CD4-positive, alpha-beta T cell treated with Interleukin-4 for 4 hours (primary cell): Measurements from ENCODE around the gene KCTD3.
A peak's percentile ranks its signal among the peaks of the same experiment; 100 is the strongest.

ENCODE experiments used
- DNase-seq: peaks from one replicate; pipeline ENCODE4 v3.0.0-alpha.2; 2020

The KCTD3 gene

DNA sequence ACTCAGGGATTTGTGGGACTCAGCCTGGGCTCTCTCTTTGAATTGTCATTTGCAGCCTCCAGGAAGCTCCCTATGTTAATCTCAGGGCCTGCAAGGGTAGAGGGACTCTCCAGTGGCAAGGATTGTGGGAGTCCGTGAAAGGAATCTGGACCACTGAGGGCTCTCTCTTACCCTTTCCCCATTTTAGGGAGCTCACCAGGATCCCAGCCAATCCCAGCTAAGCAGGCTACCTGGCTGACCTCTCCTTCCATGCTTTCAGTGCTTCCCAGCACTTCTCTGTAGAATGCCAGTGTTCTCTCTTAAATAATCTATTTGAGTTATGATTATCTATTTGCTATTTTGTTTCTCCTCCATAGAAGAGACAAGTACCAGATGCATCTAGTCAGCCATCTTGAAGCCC lies 9.6 kb upstream of the KCTD3 start:
- DNase-seq = no peak

DNA sequence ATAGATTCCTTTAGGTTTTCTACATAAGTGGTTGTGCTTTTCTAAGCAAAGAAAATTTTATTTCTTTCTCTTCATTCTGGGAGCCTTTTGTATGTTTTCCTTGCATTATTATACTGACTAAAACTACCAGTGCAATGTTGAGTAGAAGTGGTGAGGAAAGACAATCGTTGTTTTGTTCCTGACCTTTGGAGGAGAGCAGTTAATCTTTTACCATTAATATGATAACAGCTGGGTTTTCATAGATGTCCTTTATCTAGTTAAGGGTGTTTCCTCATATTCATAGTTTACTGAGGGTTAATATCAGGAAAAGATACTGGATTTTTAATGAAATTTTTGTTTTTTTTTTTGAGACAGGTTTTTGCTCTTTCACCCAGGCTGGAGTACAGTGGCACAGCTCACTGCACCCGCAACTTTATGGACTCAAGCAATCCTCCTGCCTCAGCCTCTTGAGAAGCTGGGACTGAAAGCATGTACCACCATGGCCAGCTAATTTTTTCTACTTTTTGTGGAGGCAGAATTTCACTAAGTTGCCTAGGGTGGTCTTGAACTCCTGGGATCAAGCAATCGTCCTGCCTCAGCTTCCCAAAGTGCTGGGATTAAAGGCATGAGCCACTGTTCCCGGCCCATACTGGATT lies 9.0 kb upstream of the KCTD3 start:
- no peak for DNase-seq

DNA sequence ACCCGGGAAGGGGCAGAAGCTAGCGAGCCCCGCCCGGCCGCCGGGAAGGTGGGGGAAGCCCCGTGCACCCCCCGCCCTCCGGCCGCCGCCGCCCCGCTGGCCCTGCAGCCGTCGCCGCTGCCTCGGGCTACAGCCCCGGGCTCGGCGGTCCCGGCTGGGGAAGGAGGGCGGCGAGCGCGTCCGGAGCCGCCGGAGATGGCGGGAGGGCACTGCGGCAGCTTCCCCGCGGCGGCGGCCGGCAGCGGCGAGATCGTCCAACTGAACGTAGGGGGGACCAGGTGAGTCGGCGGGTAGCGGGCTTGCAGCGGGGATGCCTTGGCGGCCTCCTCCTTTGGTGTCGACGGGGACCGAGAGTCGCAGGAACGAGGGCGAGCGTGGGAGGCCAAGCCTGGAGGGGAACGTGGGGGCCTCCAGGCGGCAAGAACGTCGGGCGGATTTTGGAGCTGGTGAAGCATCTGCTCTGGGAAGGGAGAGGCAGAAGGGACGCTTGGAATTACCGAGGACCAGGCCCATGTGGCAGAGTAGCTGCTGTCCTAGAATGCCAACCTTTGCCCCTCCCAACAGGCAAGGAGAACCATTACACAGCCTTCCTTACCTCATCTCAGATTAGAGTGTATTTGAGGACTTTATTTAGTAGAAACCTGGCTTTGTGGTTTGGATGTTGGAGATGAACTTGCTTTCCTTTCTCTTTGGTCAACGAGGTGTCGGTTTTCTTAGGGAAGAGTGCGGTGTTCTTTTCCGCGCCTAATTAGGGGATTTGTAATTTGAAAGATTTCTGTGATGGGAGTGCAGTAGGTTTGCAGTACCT lies 591 bp downstream of the KCTD3 start:
- peak; percentile 1 for DNase-seq

DNA sequence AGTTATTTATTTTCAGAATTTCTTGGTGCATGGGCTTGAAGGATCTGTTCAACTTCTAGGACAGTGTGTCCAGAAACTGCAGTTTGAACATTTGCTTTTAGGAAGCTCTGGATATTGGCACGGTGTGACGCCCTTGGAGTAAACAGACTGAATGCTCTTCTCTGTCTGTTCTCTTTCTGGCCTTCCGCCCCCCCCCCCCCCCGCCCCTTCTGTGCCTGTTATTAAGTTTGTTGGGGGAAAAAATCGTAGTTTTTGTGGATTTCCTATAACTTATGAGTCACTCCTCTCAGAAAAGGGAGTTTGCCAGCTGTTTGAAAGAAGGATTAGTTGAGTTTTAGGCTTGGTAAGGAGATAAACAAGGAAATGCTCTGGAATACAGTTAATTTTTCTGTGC lies 1.2 kb downstream of the KCTD3 start:
- no peak for DNase-seq

DNA sequence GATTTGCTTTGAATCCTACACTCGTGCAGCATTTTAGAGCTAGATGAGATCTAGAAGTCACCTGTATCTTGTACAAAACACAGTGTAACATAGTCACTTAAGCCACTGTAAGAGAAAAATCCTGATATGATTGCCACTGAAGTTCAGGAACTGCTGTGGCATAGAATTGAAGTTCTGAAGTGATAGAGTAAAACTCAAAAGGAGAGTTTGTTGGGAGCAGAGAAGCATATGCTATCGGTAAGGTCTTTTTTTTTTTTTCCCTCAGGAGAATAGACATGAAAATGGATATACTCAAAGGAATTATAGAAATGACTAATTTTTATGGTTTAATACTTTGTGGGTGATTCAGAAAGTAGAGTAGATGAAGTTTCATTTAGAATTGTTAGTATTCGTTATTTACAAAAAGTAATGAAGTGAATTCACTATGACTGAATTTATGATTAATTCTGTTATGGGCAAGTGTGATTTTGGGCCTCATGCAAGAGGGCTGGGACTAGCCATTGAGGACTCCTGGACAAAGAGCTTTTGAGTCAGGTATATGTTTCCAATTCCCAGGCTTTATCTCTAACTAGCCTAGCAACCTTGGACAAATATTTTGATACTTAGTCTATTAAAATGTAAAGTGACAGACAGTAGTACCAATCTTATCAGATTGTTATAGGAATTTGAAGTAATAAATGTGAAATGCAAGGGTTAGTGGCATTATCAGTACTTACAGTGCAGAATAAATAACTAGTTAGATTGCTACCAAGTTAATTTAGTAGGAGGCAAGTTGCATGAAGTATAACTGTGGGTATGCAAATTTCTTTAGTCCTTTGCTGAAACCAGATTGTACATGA lies 3.1 kb downstream of the KCTD3 start:
- DNase-seq = no peak

DNA sequence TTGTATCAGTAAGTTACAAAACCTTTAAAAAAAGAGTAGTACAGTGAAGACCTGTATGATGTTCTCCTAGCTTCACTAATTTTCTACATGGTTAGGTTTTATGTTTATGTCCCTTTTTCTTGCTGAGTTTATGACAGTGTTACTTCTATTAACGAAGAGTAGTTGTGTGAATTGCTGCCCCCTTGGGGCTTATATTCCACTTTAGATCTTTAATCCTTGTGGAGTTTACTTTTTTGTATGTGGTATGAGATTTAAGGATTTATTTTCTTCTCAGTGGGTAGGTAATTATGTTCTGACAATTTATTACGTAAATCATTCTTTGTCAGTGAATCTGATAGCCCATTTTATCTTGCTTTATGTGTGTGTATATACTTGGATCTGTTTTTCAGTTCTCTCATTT lies 14.8 kb downstream of the KCTD3 start:
- no peak for DNase-seq

DNA sequence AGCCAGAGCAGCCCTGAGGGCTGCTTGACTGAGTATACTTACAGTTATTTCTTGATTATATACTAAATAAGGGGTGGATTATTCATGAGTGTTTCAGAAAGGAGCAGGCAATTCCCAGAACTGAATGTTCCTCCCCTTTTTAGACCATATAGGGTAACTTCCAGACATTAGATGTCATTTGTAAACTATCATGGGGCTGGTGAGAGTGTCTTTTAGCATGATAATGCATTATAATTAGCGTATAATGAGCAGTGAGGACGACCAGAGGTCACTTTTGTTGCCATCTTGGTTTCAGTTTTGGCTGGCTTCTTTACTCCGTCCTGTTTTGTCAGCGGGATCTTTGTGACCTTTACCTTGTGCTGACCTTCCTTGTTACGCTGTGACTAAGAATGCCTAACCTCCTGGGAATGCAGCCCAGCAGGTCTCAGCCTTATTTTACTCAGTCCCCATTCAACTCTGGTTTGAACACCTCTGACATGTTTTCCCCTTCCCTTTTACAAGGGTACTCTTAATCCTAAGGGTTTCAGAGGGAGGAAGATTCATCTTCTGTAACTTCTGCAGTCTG lies 16.2 kb downstream of the KCTD3 start:
- DNase-seq = no peak

DNA sequence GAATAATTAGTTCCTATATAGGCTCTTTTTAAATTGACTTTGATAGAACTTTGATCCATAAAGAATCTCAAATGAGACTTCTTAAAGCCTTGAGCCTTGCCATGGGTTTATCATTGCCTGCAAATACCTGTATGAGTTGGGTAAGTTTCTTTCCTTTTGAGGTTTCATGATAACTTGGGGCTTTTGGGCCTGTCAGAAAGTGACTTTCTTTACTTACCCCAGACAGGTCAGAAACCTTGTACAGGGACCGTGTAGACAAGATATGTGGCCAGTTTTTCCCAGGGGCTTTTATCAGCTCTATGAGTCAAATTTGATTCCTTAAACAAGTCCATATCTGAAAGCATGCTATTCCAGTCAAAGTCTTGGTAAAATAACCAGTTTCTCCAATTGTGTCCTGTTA lies 17.3 kb downstream of the KCTD3 start:
- DNase-seq = no peak

DNA sequence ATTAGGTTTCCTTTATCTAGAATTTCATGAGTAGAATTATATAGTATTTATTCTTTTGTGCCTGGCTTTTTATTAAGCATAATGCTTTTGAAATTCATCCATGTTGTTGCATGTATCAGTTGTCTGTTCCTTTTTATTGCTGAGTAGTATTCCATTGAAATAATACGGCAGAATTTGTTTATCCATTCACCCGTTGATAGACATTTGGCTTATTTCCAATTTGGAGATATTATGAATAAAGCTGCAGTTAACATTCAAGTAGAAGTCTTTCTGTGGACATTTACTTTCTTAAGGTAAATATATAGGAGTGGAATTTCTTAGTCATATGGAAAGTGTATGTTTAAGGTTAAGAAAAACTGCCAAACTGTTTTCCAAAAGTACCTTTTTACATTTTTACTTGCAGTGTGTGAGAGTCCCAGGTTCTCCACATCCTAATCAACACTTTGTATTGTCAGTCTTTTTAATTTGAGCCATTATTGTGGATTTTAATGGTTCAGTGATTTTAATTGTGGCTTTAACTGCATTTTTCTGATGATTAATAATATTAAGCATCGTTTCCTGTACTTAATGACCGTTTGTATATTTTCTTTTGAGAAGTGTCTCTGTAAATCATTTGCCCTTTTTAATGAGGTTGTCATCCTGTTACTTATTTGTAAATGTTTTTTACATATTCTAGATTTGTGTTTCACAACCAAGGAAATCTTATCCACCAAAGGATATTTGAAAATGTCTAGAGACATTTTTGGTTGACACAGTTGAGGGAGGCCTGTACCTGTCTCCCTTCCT lies 22.7 kb downstream of the KCTD3 start:
- DNase-seq = no peak

DNA sequence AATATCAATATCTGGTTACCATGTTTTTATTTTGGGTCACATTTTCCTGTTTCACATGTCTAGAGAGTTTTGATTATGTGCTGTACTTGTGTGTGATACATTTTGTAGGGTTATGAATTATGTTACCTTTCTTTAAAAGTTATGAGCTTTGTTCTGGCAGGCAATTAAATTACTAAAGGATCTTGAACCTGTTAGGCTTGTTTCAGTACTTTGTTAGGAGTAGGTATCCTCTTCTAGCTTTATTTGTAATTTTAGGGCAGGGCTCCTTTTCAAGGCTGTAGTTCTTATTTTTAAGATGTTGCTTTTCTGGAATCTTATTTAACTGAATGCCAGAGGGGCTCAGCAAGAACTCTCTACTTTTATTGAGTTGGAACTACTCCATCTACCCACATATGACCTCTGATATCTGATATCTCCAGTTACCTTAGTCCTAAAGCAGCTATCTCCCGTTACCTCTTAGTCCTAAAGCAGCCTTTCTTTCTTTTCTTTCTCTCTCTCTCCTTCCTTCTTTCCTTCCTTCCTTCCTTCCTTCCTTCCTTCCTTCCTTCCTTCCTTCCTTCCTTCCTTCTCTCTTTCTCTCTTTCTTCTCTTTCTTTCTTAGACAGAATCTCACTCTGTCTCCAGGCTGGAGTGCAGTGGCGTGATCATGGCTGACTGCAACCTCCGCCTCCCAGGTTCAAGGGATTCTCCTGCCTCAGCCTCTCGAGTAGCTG lies 23.8 kb downstream of the KCTD3 start:
- DNase-seq = no peak

DNA sequence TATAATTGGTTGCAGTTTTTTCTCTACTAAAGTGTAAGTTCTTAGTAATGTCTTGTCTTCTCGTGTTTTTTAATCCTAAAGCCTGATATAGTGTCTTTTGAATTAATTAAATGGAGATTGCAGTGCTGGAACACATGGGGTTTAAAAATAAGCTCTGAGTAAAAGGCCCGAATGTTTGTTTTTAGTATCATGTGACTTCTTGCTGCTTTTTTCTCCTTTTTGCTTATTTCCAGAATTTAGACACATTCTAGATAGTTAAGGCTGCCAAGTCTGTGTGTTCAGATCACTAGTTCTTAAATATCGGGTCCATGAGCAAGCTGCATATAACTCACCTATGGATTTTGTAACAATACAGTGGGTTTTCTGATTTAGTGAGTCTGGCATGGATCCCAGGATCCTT lies 27.5 kb downstream of the KCTD3 start:
- no peak for DNase-seq

DNA sequence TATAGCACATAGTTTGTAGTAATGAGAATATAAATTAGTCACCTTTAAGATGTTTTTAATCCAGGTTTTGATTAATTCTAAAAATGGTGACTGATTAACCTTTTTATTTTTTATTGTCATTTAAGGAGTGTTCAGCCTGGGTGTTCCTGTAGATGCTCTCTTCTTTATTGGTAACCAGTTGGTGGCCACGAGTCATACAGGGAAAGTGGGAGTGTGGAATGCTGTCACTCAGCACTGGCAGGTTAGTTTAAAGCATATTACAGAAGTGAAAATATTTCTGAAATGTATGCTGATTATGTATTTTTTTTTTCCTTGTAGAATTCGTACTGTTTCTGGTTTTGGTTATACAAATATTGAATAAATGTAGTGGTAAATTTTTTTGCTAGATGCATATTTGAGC lies 28.1 kb downstream of the KCTD3 start:
- DNase-seq = no peak

DNA sequence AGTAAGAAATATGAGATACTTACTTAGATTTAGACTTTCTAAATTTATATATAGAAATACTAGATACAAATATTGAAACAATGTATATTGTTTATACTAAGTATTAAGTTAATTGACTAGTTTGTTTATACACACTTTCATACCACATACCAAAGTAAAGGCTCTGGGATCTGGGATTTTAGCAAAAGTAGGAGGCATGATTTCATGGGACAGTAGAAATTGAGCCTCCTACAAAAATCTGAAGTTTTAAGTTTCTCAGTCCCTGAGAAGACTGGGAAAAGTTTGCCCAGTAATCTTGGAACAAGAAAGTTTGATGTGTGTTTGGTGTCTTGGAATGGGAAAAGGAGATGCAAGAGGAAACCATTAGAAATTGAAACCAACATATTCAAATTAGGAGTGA lies 30.9 kb downstream of the KCTD3 start:
- no peak for DNase-seq

DNA sequence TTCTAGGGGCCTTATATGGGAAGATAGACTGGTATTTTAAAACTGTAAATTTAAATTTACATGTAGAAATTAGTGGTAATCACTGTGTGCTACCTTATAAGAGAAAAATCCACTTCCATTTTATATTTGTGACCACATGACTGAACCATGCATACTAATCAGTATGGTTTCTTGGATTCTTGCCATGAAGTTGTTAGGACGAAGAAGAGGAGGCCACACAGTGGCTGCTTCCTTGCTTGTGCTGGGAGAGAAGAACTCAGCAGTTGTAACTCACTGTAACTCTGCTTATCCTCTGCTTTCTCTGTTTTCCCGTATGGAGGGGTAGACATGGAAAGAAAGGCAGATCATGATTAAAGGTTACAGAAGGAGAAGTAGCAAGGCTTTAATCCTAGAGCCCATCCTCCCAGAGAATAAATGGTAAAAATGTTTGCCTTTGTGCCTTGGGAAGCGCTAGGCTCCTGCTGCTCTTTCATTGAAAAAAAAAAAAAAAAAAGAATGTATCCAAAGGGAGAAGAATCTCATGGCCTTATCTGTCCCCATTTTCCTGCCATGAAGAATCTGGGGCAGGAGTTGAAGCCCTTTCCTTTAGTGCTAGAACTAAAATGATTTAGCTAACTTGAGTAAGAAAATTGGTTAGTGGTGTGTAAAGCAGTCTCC lies 32.4 kb downstream of the KCTD3 start:
- no peak for DNase-seq

DNA sequence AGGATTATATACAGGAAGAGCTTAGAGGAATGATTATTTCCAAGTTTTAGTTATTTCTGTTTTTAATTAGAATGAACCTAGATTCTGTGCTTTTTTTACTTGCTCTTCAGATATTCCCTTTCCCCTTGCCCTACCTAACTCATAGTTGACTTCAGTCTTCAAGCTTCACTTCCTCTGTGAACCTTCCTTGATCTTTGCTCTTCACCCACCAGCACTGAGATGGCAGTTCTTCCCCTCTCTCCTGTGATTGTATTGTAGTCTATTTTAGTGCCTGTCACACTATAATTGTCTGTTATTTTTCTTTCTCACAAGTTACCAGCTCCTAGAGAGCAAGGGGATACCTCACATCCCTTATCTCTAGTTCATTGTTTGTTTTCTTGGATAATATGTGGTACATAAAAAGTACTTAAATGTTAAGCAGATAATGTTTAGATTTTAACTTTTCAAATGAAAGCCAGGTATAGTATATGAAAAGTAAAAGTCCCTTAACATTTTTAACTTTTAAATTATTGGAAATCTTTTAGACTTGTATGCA lies 33.2 kb downstream of the KCTD3 start:
- no peak for DNase-seq

DNA sequence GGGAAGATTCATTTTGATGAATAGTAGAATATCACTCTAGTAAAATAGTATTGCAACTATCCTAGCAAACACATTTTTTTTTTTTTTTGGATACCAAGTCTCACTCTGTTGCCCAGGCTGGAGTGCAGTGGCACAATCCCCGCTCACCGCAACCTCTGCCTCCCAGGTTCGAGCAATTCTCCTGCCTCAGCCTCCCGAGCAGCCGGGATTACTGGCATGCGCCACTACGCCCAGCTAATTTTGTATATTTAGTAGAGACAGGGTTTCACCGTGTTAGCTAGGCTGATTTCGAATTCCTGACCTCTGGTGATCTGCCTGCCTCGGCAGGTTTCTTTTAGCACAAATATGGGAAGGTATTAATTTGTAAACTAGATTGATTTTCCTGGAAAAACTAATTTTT lies 33.8 kb downstream of the KCTD3 start:
- no peak for DNase-seq

DNA sequence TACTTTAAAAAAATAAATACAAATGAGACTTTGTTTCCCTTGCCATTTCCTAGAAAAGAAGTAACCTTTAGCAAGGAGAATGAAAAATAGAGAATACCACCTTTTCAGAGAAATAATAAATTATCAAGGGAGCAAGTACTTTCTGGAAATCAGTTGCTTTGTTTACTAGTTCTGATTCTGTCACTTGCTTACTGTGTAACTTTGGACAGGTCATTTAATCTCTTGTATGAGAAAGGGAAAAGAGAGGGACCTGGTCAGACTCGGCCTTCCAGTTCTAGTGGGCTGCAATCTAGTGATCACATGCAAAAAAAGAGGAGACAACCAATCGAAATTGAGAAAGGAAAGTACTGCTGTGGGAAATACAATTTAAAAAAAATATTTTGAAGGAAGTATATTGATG lies 34.2 kb downstream of the KCTD3 start:
- no peak for DNase-seq

DNA sequence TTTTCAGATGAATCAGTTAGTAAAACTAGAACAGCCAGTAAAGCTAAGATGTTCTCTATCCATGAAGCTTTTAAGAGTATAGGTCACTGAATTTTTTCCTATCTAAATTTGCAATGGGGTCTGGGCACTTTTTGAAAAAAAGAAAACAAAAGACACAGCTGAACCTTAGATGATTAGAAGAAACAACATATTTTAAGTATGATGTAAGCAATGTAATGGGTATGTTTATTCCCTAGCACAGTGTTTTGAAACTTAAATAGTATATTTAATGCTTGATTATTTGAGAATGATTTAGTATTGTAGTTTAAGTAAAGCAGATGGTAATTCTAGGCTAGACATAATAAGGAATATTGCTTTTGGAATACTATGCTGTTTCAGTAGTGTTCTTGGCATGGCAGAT lies 36.2 kb downstream of the KCTD3 start:
- DNase-seq = no peak

DNA sequence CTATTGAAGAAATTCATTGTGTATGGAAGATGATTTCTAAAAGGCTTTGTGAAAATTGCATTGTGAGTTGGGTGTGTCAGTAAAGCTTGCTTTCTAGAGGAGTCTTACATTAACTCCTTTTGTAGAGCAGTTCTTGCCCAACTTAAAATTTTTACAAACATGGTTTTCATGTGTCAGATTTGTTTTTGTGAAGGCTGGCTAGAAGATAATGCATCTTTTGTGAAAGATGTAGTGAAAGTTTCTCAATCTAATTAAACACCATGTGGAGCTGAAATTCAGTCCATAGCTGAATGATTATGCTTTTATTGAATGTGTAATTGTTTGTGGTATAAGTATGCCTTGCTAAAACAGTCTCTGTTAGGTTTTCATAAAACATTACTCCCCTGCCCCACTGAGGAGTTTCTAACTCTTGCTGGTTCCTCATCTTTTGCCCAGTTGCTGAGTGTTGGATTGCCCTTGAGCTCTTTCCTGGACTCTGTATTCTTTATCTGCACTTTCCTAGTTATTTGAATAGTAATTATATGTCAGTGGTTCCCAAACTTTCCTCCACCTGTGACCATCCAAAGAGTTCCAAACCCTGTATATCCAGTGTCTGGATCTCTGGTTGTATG lies 38.0 kb downstream of the KCTD3 start:
- DNase-seq = no peak

DNA sequence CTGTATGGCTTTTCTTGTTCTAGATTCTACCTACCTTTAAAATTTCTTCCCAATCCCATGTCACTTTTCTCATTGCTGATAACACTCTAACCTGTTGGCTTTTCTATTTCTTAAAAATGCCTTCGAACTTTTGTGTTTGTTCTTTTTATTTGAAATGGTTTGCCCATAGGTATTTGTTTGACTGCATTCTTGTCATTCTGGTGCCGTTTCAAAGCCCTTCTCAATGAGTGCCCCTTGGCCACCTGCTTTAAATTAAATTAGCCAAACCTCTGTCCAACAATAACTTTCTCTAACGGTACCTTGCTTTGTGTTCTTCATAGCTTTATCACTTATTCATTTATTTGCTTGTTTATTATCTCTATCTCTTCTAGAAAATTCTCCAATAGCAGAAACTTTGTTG lies 38.9 kb downstream of the KCTD3 start:
- DNase-seq = no peak
